Thymus (tissue), 11 donors: ENCODE measurements around the gene RIGI. TPM values are rescaled to one million over a fixed set of nuclear protein-coding genes. Genes with fewer than 3 reads are reported as not detected.
"Not testable (repeated sequence)": the region's sequence is repeated elsewhere in the genome, so short reads cannot be mapped to it uniquely, and the experiment has no call there.

Experiments
- DNase-seq, 9 donors: peaks; one replicate each; pipeline ENCODE4 v3.0.0-alpha.2; 2013; ENCODE audit warnings: low spot score in 9 of 9, low read depth in 6 of 9, missing footprints in 1 of 9
- H3K27ac ChIP-seq, 2 donors: one replicate each; pipeline ENCODE4 v1.5.1; 2013; ENCODE audit warnings: control low read depth in 1 of 2, low read depth in 1 of 2, low read length in 1 of 2, mild to moderate bottlenecking in 1 of 2, moderate library complexity in 1 of 2
- H3K27me3 ChIP-seq, 2 donors: one replicate each; pipeline ENCODE4 v1.5.1; 2013; ENCODE audit warnings: low read length in 1 of 2; ENCODE audit not compliant: control insufficient read depth in 2 of 2, insufficient read depth in 1 of 2
- H3K36me3 ChIP-seq, 2 donors: one replicate each; pipeline ENCODE4 v1.5.1; 2013; ENCODE audit warnings: low read length in 1 of 2, mild to moderate bottlenecking in 1 of 2, moderate library complexity in 1 of 2; ENCODE audit not compliant: control insufficient read depth in 2 of 2, insufficient read depth in 2 of 2
- H3K4me1 ChIP-seq, 2 donors: one replicate each; pipeline ENCODE4 v1.5.1; 2013; ENCODE audit warnings: low read length in 2 of 2; ENCODE audit not compliant: control insufficient read depth in 2 of 2, insufficient read depth in 2 of 2
- H3K4me3 ChIP-seq, 2 donors: one replicate each; pipeline ENCODE4 v1.5.1; 2013; ENCODE audit warnings: low read length in 2 of 2, control low read depth in 1 of 2, mild to moderate bottlenecking in 1 of 2
- H3K9me3 ChIP-seq, 2 donors: one replicate each; pipeline ENCODE4 v1.5.1; 2013; ENCODE audit warnings: low read length in 1 of 2, mild to moderate bottlenecking in 1 of 2; ENCODE audit not compliant: control insufficient read depth in 2 of 2, insufficient read depth in 1 of 2
- WGBS: extraction: QIAGEN DNeasy Blood & Tissue Kit; methylation state at CpG from one replicate; pipeline ENCODE4 v1.1.7; 2013; 5-methylcytosine and 5-hydroxymethylcytosine counted together
- polyA plus RNA-seq: library from polyadenylated mRNA; stranded (reverse); fragments of 200-250 nt; gene quantifications from one replicate; pipeline ENCODE4 v1.2.3, GENCODE V29; 2013
- total RNA-seq: library from RNA; stranded (reverse); fragments of 120-200 nt; gene quantifications from one replicate; pipeline ENCODE4 v1.2.4, GENCODE V29; 2013
- donor health status: healthy.

Gene RIGI
- total and polyA plus RNA-seq, 2 donors: 14.4 to 23.0 TPM

- Histone ChIP-seq H3K4me1 (peaks cover 0 to 2% of the 10 kb centered on the region in 2 donors), H3K27ac (no peak overlapping the region)
Observed at GRCh38 chr9:32545884-32546283, 19.9 kb upstream of the RIGI start.

GRCh38 chr9:32543047-32543446, 17.1 kb upstream of the RIGI start:
- Histone ChIP-seq H3K9me3 (no peaks in the 10 kb centered on the region), H3K36me3 (peaks cover 14 to 28% of the 10 kb centered on the region in 2 donors), H3K27me3 (no peaks in the 10 kb centered on the region), H3K4me1 (no peaks in the 10 kb centered on the region), H3K4me3 (no peak overlapping the region), H3K27ac (no peak overlapping the region)
- DNase-seq: no peak
- WGBS: 96% methylated on average over 4 of the region's 4 CpGs

More at GRCh38 chr9:32545884-32546283, 19.9 kb upstream of the RIGI start:
- Histone ChIP-seq H3K4me3 (no peak overlapping the region), H3K9me3 (no peaks in the 10 kb centered on the region), H3K27me3 (no peaks in the 10 kb centered on the region), H3K36me3 (peaks cover 14 to 35% of the 10 kb centered on the region in 2 donors)
- WGBS: 99% methylated on average over 1 of the region's 1 CpG
- no peak for DNase-seq

- Histone ChIP-seq H3K36me3 (peaks cover 0 to 5% of the 10 kb centered on the region in 2 donors), H3K4me1 (no peaks in the 10 kb centered on the region), H3K4me3 (no peak overlapping the region), H3K27ac (no peak overlapping the region), H3K27me3 (no peaks in the 10 kb centered on the region), H3K9me3 (no peaks in the 10 kb centered on the region)
- 98% methylated on average over 4 of the region's 4 CpGs for WGBS
- DNase-seq: no peak
Observed at GRCh38 chr9:32533816-32534215, 7.8 kb upstream of the RIGI start.

- no peak overlapping the region for H3K27ac ChIP-seq
- no peaks in the 10 kb centered on the region for H3K9me3 ChIP-seq
- no peak overlapping the region for H3K4me3 ChIP-seq
- WGBS: 99% methylated on average over 6 of the region's 6 CpGs
- no peaks in the 10 kb centered on the region for H3K4me1 ChIP-seq
- no peak for DNase-seq
- no peaks in the 10 kb centered on the region for H3K27me3 ChIP-seq
- peaks cover 0 to 5% of the 10 kb centered on the region in 2 donors for H3K36me3 ChIP-seq
Observed at GRCh38 chr9:32533336-32533735, 7.3 kb upstream of the RIGI start.

GRCh38 chr9:32526707-32527048, 682 bp upstream of the RIGI start:
- H3K36me3 ChIP-seq: no peaks in the 10 kb centered on the region
- no peaks in the 10 kb centered on the region for H3K9me3 ChIP-seq
- peak overlapping the region; percentile 54 to 92 for H3K4me3 ChIP-seq
- peak overlapping the region in 1 of 2 donors; percentile 76 for H3K27ac ChIP-seq
- no peaks in the 10 kb centered on the region for H3K27me3 ChIP-seq
- WGBS: 20% methylated on average over 2 of the region's 2 CpGs
- no peak for DNase-seq
- peaks cover 0 to 8% of the 10 kb centered on the region in 2 donors for H3K4me1 ChIP-seq

GRCh38 chr9:32525709-32526030, 326 bp downstream of the RIGI start:
- peaks cover 0 to 8% of the 10 kb centered on the region in 2 donors for H3K4me1 ChIP-seq
- no peaks in the 10 kb centered on the region for H3K27me3 ChIP-seq
- no peaks in the 10 kb centered on the region for H3K36me3 ChIP-seq
- peak overlapping the region; percentile 54 to 92 for H3K4me3 ChIP-seq
- DNase-seq: peak in 1 of 9 donors; percentile 19
- WGBS: under 1% methylated on average over 4 of the region's 4 CpGs
- H3K27ac ChIP-seq: peak overlapping the region; percentile 76 to 77
- peaks cover 0 to 2% of the 10 kb centered on the region in 2 donors for H3K9me3 ChIP-seq

GRCh38 chr9:32524892-32525708, 896 bp downstream of the RIGI start:
- Histone ChIP-seq H3K27me3 (no peaks in the 10 kb centered on the region), H3K9me3 (peaks cover 0 to 3% of the 10 kb centered on the region in 2 donors), H3K27ac (peak overlapping the region; percentile 76 to 77), H3K4me1 (peaks cover 0 to 8% of the 10 kb centered on the region in 2 donors), H3K36me3 (no peaks in the 10 kb centered on the region), H3K4me3 (peak overlapping the region; percentile 54 to 92)
- 44% methylated on average over 22 of the region's 22 CpGs for WGBS
- DNase-seq: peak in 5 of 9 donors; percentile 2 to 22 (median 14)

- H3K9me3 ChIP-seq, H3K4me1 ChIP-seq, H3K36me3 ChIP-seq, H3K27me3 ChIP-seq, DNase-seq, H3K27ac ChIP-seq, H3K4me3 ChIP-seq: not testable (repeated sequence)
- WGBS: 96% methylated on average over 11 of the region's 11 CpGs
Observed at GRCh38 chr9:32524558-32524891, 1.5 kb downstream of the RIGI start.

- H3K4me1 ChIP-seq: peaks cover 0 to 8% of the 10 kb centered on the region in 2 donors
Observed at GRCh38 chr9:32523910-32524309, 2.1 kb downstream of the RIGI start.

More at GRCh38 chr9:32523910-32524309, 2.1 kb downstream of the RIGI start:
- no peak overlapping the region for H3K27ac ChIP-seq
- no peaks in the 10 kb centered on the region for H3K27me3 ChIP-seq
- WGBS: 58% methylated on average over 1 of the region's 1 CpG
- no peak overlapping the region for H3K4me3 ChIP-seq
- no peak for DNase-seq
- no peaks in the 10 kb centered on the region for H3K36me3 ChIP-seq
- H3K9me3 ChIP-seq: peaks cover 0 to 4% of the 10 kb centered on the region in 2 donors
